Endodermal cell (in vitro differentiated cells): Measurements from ENCODE around the gene IGIP. TPM values are rescaled to one million over a fixed set of nuclear protein-coding genes. Genes with fewer than 3 reads are reported as not detected.

Source experiments
- DNase-seq: peaks from one replicate; pipeline ENCODE4 v3.0.0-alpha.2; 2017
- H3K27ac ChIP-seq: 2 replicates; pipeline ENCODE4 v1.5.1; 2013; ENCODE audit warnings: mild to moderate bottlenecking, low read depth, low read length, moderate library complexity
- H3K27me3 ChIP-seq: 2 replicates; pipeline ENCODE4 v1.6.1; 2013; ENCODE audit warnings: mild to moderate bottlenecking, low read length, moderate library complexity; ENCODE audit not compliant: insufficient read depth, control insufficient read depth, poor library complexity, severe bottlenecking
- H3K36me3 ChIP-seq: 2 replicates; pipeline ENCODE4 v1.7.0; 2013; ENCODE audit warnings: mild to moderate bottlenecking, low read length, moderate library complexity; ENCODE audit not compliant: control insufficient read depth, insufficient read depth
- H3K4me1 ChIP-seq: one replicate; pipeline ENCODE4 v1.7.0; 2013; ENCODE audit warnings: low read length; ENCODE audit not compliant: control insufficient read depth, insufficient read depth
- H3K4me3 ChIP-seq: 2 replicates; pipeline ENCODE4 v1.5.1; 2013; ENCODE audit warnings: mild to moderate bottlenecking, low read length, moderate library complexity
- H3K9ac ChIP-seq: 2 replicates; pipeline ENCODE4 v1.6.1; 2013; ENCODE audit warnings: mild to moderate bottlenecking, low read length, moderate library complexity; ENCODE audit not compliant: poor library complexity, severe bottlenecking; ENCODE audit errors: extremely low read depth
- H3K9me3 ChIP-seq: 2 replicates; pipeline ENCODE4 v1.6.1; 2013; ENCODE audit warnings: mild to moderate bottlenecking, low read length, moderate library complexity; ENCODE audit not compliant: control insufficient read depth
- H3K27ac Mint-ChIP-seq: 2 replicates; pipeline ENCODE4 v1.8.0; 2020; ENCODE audit warnings: mixed read lengths
- H3K27me3 Mint-ChIP-seq: 2 replicates; pipeline ENCODE4 v1.8.0; 2021; ENCODE audit warnings: mild to moderate bottlenecking, mixed read lengths; ENCODE audit not compliant: insufficient read depth
- H3K36me3 Mint-ChIP-seq: 2 replicates; pipeline ENCODE4 v1.8.0; 2020; ENCODE audit warnings: low read depth, mixed read lengths
- H3K4me1 Mint-ChIP-seq: 2 replicates; pipeline ENCODE4 v1.8.0; 2020; ENCODE audit warnings: mixed read lengths
- H3K4me3 Mint-ChIP-seq: 2 replicates; pipeline ENCODE4 v1.8.0; 2020; ENCODE audit warnings: mild to moderate bottlenecking, moderate library complexity, mixed read lengths
- H3K9me3 Mint-ChIP-seq: 2 replicates; pipeline ENCODE4 v1.8.0; 2020; ENCODE audit warnings: mild to moderate bottlenecking, mixed read lengths
- WGBS, 2 experiments: methylation state at CpG; one replicate each; pipeline versions ENCODE4 v1.1.5 to v1.1.7; 2013; ENCODE audit warnings: missing lambda C conversion rate in 2 of 2, mixed read lengths in 1 of 2; ENCODE audit not compliant: insufficient coverage in 1 of 2, insufficient read length in 1 of 2; 5-methylcytosine and 5-hydroxymethylcytosine counted together
- total RNA-seq, 2 donors: library from RNA; stranded (reverse); fragmentation: NEBNext Ultra II Directional in 1 of 2; extraction: Animal tissue kit (Norgen Biotek cat#: 25700) in 1 of 2; gene quantifications; 2 replicates in 1 of 2; 3 replicates in 1 of 2; pipeline ENCODE4 v1.2.1, GENCODE V29; 2021
- TF ChIP-seq, protein P1 (sequence below): fragments of 200-600 bp; sonication (generic); conservative IDR thresholded peaks from 2 replicates; pipeline ENCODE4 v1.5.0; 2021; ENCODE audit warnings: antibody characterized with exemption, mild to moderate bottlenecking

IGIP gene
- total RNA-seq, 2 donors from 2014 or later = 2.0 to 2.5 TPM

DNA sequence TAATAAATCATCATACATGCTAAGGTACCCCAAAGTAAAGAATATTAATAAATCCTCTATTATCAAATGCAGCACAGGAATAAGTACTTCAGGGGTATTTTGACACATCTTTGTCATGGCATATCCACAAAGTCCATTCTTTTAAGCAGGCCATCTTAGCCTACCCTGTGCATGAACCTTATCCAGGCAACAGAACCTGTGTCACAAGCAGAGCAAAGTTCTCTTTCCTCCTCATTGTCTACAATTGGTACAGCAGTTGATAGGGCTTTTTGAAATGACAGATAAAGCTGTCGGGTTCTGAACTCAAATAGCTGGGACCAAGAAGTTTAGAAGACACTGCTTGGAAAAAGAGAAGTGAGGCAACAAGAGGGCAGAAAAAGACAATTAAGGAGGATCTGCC lies 42.6 kb upstream of the IGIP start:
- TF ChIP-seq, protein P1, sequence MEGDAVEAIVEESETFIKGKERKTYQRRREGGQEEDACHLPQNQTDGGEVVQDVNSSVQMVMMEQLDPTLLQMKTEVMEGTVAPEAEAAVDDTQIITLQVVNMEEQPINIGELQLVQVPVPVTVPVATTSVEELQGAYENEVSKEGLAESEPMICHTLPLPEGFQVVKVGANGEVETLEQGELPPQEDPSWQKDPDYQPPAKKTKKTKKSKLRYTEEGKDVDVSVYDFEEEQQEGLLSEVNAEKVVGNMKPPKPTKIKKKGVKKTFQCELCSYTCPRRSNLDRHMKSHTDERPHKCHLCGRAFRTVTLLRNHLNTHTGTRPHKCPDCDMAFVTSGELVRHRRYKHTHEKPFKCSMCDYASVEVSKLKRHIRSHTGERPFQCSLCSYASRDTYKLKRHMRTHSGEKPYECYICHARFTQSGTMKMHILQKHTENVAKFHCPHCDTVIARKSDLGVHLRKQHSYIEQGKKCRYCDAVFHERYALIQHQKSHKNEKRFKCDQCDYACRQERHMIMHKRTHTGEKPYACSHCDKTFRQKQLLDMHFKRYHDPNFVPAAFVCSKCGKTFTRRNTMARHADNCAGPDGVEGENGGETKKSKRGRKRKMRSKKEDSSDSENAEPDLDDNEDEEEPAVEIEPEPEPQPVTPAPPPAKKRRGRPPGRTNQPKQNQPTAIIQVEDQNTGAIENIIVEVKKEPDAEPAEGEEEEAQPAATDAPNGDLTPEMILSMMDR = no peak
- no peak overlapping the region for H3K27ac Mint-ChIP-seq
- H3K4me1 Mint-ChIP-seq = no peaks in the 10 kb centered on the region
- H3K9me3 Mint-ChIP-seq = no peaks in the 10 kb centered on the region
- H3K4me3 Mint-ChIP-seq = no peak overlapping the region
- Histone ChIP-seq H3K9ac (no peak overlapping the region), H3K9me3 (no peaks in the 10 kb centered on the region), H3K36me3 (no peaks in the 10 kb centered on the region), H3K4me1 (no peaks in the 10 kb centered on the region), H3K4me3 (no peak overlapping the region), H3K27me3 (peaks cover 75% of the 10 kb centered on the region), H3K27ac (no peak overlapping the region)
- H3K27me3 Mint-ChIP-seq = peaks cover 49% of the 10 kb centered on the region
- WGBS, 2 experiments = 75 to 86% methylated on average over 1 of the region's 1 CpG
- DNase-seq = no peak
- no peaks in the 10 kb centered on the region for H3K36me3 Mint-ChIP-seq

DNA sequence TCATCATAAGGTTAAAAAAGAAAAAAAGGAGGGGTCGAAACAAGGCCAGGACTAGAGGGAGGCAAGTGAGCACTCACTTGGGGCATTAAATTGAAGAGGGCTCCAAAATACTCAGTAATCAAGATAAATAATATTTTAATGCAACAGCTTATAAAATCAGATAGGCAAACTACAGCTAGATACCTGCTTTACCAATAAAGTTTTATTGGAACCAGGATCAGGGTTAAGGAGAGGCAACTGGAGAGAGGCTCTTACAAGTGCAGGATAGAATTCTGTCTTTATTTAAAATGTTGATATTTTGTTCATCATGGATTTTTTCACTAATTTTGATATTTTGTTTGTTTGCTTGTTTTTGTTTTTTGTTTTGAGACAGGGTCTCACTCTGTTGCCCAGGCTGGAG lies 42.1 kb upstream of the IGIP start:
- H3K9ac ChIP-seq = no peak overlapping the region
- Mint-ChIP-seq H3K27me3 (peaks cover 49% of the 10 kb centered on the region), H3K4me3 (no peak overlapping the region), H3K9me3 (no peaks in the 10 kb centered on the region), H3K4me1 (no peaks in the 10 kb centered on the region), H3K36me3 (no peaks in the 10 kb centered on the region), H3K27ac (no peak overlapping the region)
- TF ChIP-seq, protein P1 = no peak
- no peak overlapping the region for H3K27ac ChIP-seq
- 88% methylated on average over 1 of the region's 1 CpG; no CpG with 5 or more reads in 1 of the 2 experiments for WGBS, 2 experiments
- DNase-seq = no peak
- no peaks in the 10 kb centered on the region for H3K4me1 ChIP-seq
- H3K4me3 ChIP-seq = no peak overlapping the region
- peaks cover 70% of the 10 kb centered on the region for H3K27me3 ChIP-seq
- no peaks in the 10 kb centered on the region for H3K36me3 ChIP-seq
- H3K9me3 ChIP-seq = no peaks in the 10 kb centered on the region

DNA sequence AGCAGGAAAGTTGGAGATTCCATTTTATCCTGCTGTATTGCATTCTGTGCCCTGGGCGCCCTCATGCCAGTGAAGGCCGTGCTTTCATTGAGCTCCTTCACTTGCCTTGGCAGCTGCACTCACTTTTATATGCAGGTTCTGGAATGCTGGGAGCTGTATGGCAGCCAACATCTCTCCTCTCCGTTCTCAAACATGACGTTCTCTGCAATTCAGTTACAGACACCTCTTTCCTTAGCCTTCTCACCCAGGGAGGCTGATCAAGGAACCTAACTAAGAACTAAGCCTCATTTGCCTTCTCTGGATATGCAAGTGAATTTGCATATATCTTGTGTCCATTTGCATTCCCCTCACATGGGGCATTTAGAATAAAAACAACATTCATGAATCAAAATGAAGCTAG lies 41.2 kb upstream of the IGIP start:
- Histone ChIP-seq H3K36me3 (no peaks in the 10 kb centered on the region), H3K9ac (no peak overlapping the region), H3K27me3 (peaks cover 69% of the 10 kb centered on the region), H3K27ac (no peak overlapping the region), H3K9me3 (no peaks in the 10 kb centered on the region), H3K4me3 (no peak overlapping the region), H3K4me1 (no peaks in the 10 kb centered on the region)
- TF ChIP-seq, protein P1 = no peak
- Mint-ChIP-seq H3K4me3 (no peak overlapping the region), H3K27ac (no peak overlapping the region), H3K4me1 (no peaks in the 10 kb centered on the region), H3K9me3 (no peaks in the 10 kb centered on the region), H3K36me3 (no peaks in the 10 kb centered on the region), H3K27me3 (peaks cover 51% of the 10 kb centered on the region)
- WGBS, 2 experiments = 58 to 83% methylated on average over 2 to 4 of the region's 4 CpGs
- DNase-seq = no peak
